Astrocyte of the cerebellum (primary cell): Measurements from ENCODE around the gene ABHD6.
"Not testable (repeated sequence)": the region's sequence is repeated elsewhere in the genome, so short reads cannot be mapped to it uniquely, and the experiment has no call there.

Experiments used
- DNase-seq: peaks from one replicate; pipeline ENCODE4 v3.0.0-alpha.2; 2011; ENCODE audit warnings: low read depth
- H3K4me3 ChIP-seq: 2 replicates; pipeline ENCODE4 v1.5.1; 2011; ENCODE audit warnings: mild to moderate bottlenecking, low read depth, low read length, moderate library complexity
- in situ Hi-C: cut with HindIII; loops from 2 replicates; pipeline ENCODE4 v1.10.0; 2017; ENCODE audit warnings: low sequenced_read_pairs
- TF ChIP-seq, protein P1 (sequence below): IDR thresholded peaks from 2 replicates; pipeline ENCODE4 v1.5.1; 2012; ENCODE audit warnings: low read length, low read depth, moderate library complexity, mild to moderate bottlenecking; ENCODE audit errors: missing control alignments

Gene ABHD6

GRCh38 chr3:58238830-58239229 lies 1.2 kb downstream of the ABHD6 start:
- in situ Hi-C loops = no loop called here
- TF ChIP-seq, protein P1, sequence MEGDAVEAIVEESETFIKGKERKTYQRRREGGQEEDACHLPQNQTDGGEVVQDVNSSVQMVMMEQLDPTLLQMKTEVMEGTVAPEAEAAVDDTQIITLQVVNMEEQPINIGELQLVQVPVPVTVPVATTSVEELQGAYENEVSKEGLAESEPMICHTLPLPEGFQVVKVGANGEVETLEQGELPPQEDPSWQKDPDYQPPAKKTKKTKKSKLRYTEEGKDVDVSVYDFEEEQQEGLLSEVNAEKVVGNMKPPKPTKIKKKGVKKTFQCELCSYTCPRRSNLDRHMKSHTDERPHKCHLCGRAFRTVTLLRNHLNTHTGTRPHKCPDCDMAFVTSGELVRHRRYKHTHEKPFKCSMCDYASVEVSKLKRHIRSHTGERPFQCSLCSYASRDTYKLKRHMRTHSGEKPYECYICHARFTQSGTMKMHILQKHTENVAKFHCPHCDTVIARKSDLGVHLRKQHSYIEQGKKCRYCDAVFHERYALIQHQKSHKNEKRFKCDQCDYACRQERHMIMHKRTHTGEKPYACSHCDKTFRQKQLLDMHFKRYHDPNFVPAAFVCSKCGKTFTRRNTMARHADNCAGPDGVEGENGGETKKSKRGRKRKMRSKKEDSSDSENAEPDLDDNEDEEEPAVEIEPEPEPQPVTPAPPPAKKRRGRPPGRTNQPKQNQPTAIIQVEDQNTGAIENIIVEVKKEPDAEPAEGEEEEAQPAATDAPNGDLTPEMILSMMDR = no peak
- H3K4me3 ChIP-seq = no peak overlapping the region
- no peak for DNase-seq

DNA sequence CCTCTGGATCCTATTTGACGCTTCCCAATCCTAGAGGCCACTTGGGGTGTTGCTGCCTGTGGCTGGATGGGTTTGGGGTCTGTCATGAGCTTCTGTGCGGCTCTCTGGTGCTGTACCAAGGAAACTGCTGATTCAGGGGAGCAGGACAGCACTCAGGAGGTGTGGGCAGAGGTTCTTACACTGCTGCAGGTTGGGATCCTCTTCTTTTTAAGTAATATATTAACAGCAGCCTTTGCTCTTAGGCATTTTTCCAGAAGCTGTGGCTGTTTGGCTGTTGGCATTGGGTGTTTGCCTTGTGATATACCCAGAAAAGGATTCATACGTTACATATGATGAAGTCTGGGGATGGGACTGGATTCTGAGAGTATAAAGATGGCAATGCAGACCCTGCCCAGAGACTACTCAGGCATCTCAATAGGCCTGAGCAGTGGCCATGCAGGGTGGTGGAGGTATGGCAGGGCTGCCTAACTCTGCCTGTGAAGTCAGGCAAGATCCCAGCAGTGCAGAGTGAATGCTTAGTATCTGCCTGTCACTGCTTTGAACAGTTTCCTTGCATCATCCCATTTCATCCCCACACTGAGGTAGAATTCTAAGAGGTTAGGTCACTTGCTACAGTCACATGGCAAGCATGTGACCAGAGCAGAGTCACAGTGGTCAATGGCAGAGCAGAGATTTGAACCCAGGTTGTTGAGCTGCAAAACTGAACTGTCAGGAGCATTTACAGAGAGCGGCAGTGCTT lies 3.9 kb downstream of the ABHD6 start:
- in situ Hi-C loops = no loop called here
- H3K4me3 ChIP-seq = no peak overlapping the region
- TF ChIP-seq, protein P1 = no peak
- no peak for DNase-seq

DNA sequence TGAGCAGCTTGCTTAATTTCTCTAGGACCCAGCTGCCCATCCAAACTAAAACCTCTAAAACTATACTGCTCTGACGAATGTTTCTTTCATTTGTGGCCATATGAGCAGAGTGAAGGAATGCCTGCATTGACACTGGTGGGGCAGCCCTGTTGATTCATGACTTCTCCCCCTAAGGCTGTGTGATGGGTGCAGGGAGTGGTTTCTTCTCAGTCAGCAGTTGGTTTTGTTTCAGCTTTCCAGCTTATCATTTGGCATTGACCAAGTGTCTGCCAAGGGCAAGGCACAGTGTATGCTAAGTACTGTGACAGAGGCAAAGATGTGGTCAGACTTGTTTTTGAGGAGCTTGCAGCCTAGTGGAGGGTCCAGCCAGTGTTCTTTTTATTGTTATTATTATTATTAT lies 4.7 kb downstream of the ABHD6 start:
- no peak for DNase-seq
- in situ Hi-C loops = no loop called here
- TF ChIP-seq, protein P1 = no peak
- H3K4me3 ChIP-seq = no peak overlapping the region

- DNase-seq, in situ Hi-C loops: not testable (repeated sequence)
Measured at GRCh38 chr3:58242860-58243259, 5.3 kb downstream of the ABHD6 start.

GRCh38 chr3:58243976-58244585 lies 6.5 kb downstream of the ABHD6 start:
- H3K4me3 ChIP-seq = no peak overlapping the region
- TF ChIP-seq, protein P1 = no peak
- no peak for DNase-seq
- in situ Hi-C loops = no loop called here

More at GRCh38 chr3:58242860-58243259, 5.3 kb downstream of the ABHD6 start:
- not testable (repeated sequence) for H3K4me3 ChIP-seq

GRCh38 chr3:58246148-58247047 lies 8.8 kb downstream of the ABHD6 start:
- in situ Hi-C loops = no loop called here
- TF ChIP-seq, protein P1 = no peak
- DNase-seq = no peak

More at GRCh38 chr3:58246148-58247047, 8.8 kb downstream of the ABHD6 start:
- no peak overlapping the region for H3K4me3 ChIP-seq
